GM12891 (cell line): Measurements from ENCODE around the gene CREB3L2.

Experiments
- POLR2A ChIP-seq: IDR thresholded peaks from 2 replicates; pipeline ENCODE4 v1.6.1; 2011; ENCODE audit warnings: low read depth, low read length, control low read depth
- POLR2AphosphoS5 ChIP-seq: IDR thresholded peaks from 2 replicates; pipeline ENCODE4 v1.6.1; 2011; ENCODE audit warnings: low read depth, low read length, control low read depth
- SPI1 ChIP-seq: IDR thresholded peaks from 2 replicates; pipeline ENCODE4 v1.6.1; 2011; ENCODE audit warnings: low read depth, low read length, control low read depth
- TAF1 ChIP-seq: IDR thresholded peaks from 2 replicates; pipeline ENCODE4 v1.6.1; 2011; ENCODE audit warnings: low read depth, low read length, control low read depth

DNA sequence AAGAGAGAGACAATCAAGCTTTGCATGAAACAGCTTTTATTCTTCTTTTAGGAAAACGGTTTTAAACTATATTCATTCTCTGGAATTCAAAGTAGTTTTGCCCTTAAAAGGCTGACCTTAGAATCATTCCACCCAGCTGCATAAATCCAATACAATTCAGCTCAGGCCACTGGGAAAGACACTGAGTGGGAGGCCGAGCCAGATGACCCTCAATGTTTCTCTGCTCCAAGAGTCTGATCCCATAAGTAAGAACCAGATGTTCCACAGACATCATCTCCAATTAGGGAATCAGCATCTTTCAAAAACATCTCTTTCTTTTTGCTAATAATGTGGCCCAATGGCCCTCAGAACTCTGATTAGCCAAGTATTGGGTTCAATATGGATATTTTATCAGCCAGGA is 26.1 kb downstream of the CREB3L2 start:
- TF ChIP-seq SPI1 (no peak), POLR2AphosphoS5 (no peak), POLR2A (no peak), TAF1 (no peak)
